WTC11 (cell line): ENCODE data around the gene ERVV-1. TPM values are rescaled to one million over a fixed set of nuclear protein-coding genes. Genes with fewer than 3 reads are reported as not detected.

Experiments
- ATAC-seq: fragments of 200-7000 bp; cut with Tn5 transposase; 2 replicates; pipeline ENCODE4 v1.10.0; 2021; ENCODE audit warnings: mild to moderate bottlenecking, moderate library complexity
- CTCF ChIA-PET: fragments of 300-600 bp; sonication (Branson Sonifier 250); formaldehyde crosslinking; loops from one replicate; lab custom pipeline; 2021; ENCODE audit warnings: antibody characterized with exemption; lab: Charles Lee
- POLR2A ChIA-PET: fragments of 350-600 bp; sonication (Branson Sonifier 250); formaldehyde crosslinking; loops from one replicate; lab custom pipeline; 2021; ENCODE audit warnings: antibody characterized with exemption; lab: Charles Lee
- DNase-seq: peaks from one replicate; pipeline ENCODE4 v3.0.0; 2021; ENCODE audit warnings: low spot score
- H3K27ac Mint-ChIP-seq: 2 replicates; pipeline ENCODE4 v1.8.0; 2021; ENCODE audit warnings: mixed read lengths
- H3K27me3 Mint-ChIP-seq: 2 replicates; pipeline ENCODE4 v1.8.0; 2021; ENCODE audit warnings: low read depth, mild to moderate bottlenecking, moderate library complexity, mixed read lengths
- H3K36me3 Mint-ChIP-seq: 2 replicates; pipeline ENCODE4 v1.8.0; 2021; ENCODE audit warnings: mixed read lengths
- H3K4me1 Mint-ChIP-seq: 2 replicates; pipeline ENCODE4 v1.8.0; 2022; ENCODE audit warnings: mixed read lengths
- H3K4me3 Mint-ChIP-seq: 2 replicates; pipeline ENCODE4 v1.8.0; 2021; ENCODE audit warnings: mild to moderate bottlenecking, moderate library complexity, mixed read lengths
- H3K9me3 Mint-ChIP-seq: 2 replicates; pipeline ENCODE4 v1.8.0; 2021; ENCODE audit warnings: mixed read lengths
- CTCF ChIP-seq: fragments of 200-600 bp; IDR thresholded peaks from 2 replicates; pipeline ENCODE4 v1.8.0; 2022; ENCODE audit warnings: antibody characterized with exemption
- ELF4 ChIP-seq: sonication (generic); formaldehyde crosslinking; IDR thresholded peaks from 2 replicates; pipeline ENCODE4 v1.8.1; 2022; ENCODE audit warnings: low read depth, mild to moderate bottlenecking, moderate library complexity, missing genetic modification reagents
- IRF2 ChIP-seq: sonication (generic); formaldehyde crosslinking; IDR thresholded peaks from 2 replicates; pipeline ENCODE4 v1.8.0; 2022; ENCODE audit warnings: low read depth, missing genetic modification reagents, borderline replicate concordance
- JUN ChIP-seq: sonication (generic); formaldehyde crosslinking; IDR thresholded peaks from 2 replicates; pipeline ENCODE4 v1.8.0; 2023; ENCODE audit warnings: mild to moderate bottlenecking, missing genetic modification reagents
- MYBL2 ChIP-seq: sonication (generic); formaldehyde crosslinking; IDR thresholded peaks from 2 replicates; pipeline ENCODE4 v1.8.1; 2023; ENCODE audit warnings: mild to moderate bottlenecking, moderate library complexity, missing genetic modification reagents
- NFATC4 ChIP-seq: fragments of 250-450 bp; sonication (Bioruptor Pico); IDR thresholded peaks from 2 replicates; pipeline ENCODE4 v1.9.0; 2021; ENCODE audit warnings: mild to moderate bottlenecking
- NR3C1 ChIP-seq: sonication (generic); formaldehyde crosslinking; conservative IDR thresholded peaks from 2 replicates; pipeline ENCODE4 v1.8.1; 2023; ENCODE audit warnings: low read depth, mild to moderate bottlenecking, missing genetic modification reagents
- PREB ChIP-seq: sonication (generic); formaldehyde crosslinking; IDR thresholded peaks from 2 replicates; pipeline ENCODE4 v1.8.1; 2022; ENCODE audit warnings: mild to moderate bottlenecking, missing genetic modification reagents, moderate library complexity, borderline replicate concordance
- RELA ChIP-seq: sonication (generic); formaldehyde crosslinking; IDR thresholded peaks from 2 replicates; pipeline ENCODE4 v1.8.1; 2022; ENCODE audit warnings: missing genetic modification reagents, mild to moderate bottlenecking, borderline replicate concordance
- SP1 ChIP-seq: sonication (generic); formaldehyde crosslinking; conservative IDR thresholded peaks from 2 replicates; pipeline ENCODE4 v1.8.1; 2022; ENCODE audit warnings: missing genetic modification reagents
- TCF7 ChIP-seq: sonication (generic); formaldehyde crosslinking; IDR thresholded peaks from 2 replicates; pipeline ENCODE4 v1.8.0; 2022; ENCODE audit warnings: mild to moderate bottlenecking, low read depth, missing genetic modification reagents, moderate library complexity
- TP53 ChIP-seq: sonication (generic); formaldehyde crosslinking; IDR thresholded peaks from 2 replicates; pipeline ENCODE4 v1.8.1; 2023; ENCODE audit warnings: mild to moderate bottlenecking, missing genetic modification reagents
- ZNF219 ChIP-seq: sonication (generic); formaldehyde crosslinking; IDR thresholded peaks from 2 replicates; pipeline ENCODE4 v1.8.0; 2023; ENCODE audit warnings: missing genetic modification reagents, mild to moderate bottlenecking, borderline replicate concordance
- ZNF263 ChIP-seq: sonication (generic); formaldehyde crosslinking; IDR thresholded peaks from 2 replicates; pipeline ENCODE4 v1.8.1; 2022; ENCODE audit warnings: low read depth, mild to moderate bottlenecking, moderate library complexity, missing genetic modification reagents
- ZNF425 ChIP-seq: fragments of 250-450 bp; sonication (Bioruptor Pico); conservative IDR thresholded peaks from 2 replicates; pipeline ENCODE4 v1.9.0; 2021; ENCODE audit warnings: mild to moderate bottlenecking
- total RNA-seq: library from RNA; stranded (reverse); gene quantifications from 3 replicates; pipeline ENCODE4 v1.2.3, GENCODE V29; 2021
- TF ChIP-seq, protein P1 (sequence below): fragments of 250-450 bp; sonication (Bioruptor Pico); IDR thresholded peaks from 2 replicates; pipeline ENCODE4 v1.9.0; 2021; ENCODE audit warnings: mild to moderate bottlenecking
- TF ChIP-seq, protein P2 (sequence below): sonication (generic); formaldehyde crosslinking; IDR thresholded peaks from 2 replicates; pipeline ENCODE4 v1.8.1; 2023; ENCODE audit warnings: mild to moderate bottlenecking, moderate library complexity, missing genetic modification reagents
- TF ChIP-seq, protein P3 (sequence below): sonication (generic); formaldehyde crosslinking; IDR thresholded peaks from 2 replicates; pipeline ENCODE4 v1.8.1; 2023; ENCODE audit warnings: mild to moderate bottlenecking, missing genetic modification reagents
- TF ChIP-seq, protein P4 (sequence below): sonication (generic); formaldehyde crosslinking; IDR thresholded peaks from 2 replicates; pipeline ENCODE4 v1.8.0; 2022; ENCODE audit warnings: mild to moderate bottlenecking, missing genetic modification reagents

ERVV-1 gene
- total RNA-seq, 1 experiment from 2014 or later, result not detected

GRCh38 chr19:53010494-53010893, 3.2 kb upstream of the ERVV-1 start:
- no peak overlapping the region for H3K4me3 Mint-ChIP-seq
- ATAC-seq (peak; percentile 99), DNase-seq (peak; percentile 81)
- H3K27ac Mint-ChIP-seq, result no peak overlapping the region
- peaks cover 7% of the 10 kb centered on the region for H3K4me1 Mint-ChIP-seq
- ChIA-PET POLR2A (interaction anchor here (1.0 to 1.2 kb wide), 2 partner anchors 13 to 48 kb away, joined by 3 to 4 read pairs; partner anchors contain the start of gene ZNF816), CTCF (interaction anchor here (0.7 to 2.2 kb wide), 10 partner anchors 9 to 113 kb away, joined by 3 to 28 read pairs (median 4); partner anchors contain the start of gene ZNF320)
- TF ChIP-seq, protein P1, sequence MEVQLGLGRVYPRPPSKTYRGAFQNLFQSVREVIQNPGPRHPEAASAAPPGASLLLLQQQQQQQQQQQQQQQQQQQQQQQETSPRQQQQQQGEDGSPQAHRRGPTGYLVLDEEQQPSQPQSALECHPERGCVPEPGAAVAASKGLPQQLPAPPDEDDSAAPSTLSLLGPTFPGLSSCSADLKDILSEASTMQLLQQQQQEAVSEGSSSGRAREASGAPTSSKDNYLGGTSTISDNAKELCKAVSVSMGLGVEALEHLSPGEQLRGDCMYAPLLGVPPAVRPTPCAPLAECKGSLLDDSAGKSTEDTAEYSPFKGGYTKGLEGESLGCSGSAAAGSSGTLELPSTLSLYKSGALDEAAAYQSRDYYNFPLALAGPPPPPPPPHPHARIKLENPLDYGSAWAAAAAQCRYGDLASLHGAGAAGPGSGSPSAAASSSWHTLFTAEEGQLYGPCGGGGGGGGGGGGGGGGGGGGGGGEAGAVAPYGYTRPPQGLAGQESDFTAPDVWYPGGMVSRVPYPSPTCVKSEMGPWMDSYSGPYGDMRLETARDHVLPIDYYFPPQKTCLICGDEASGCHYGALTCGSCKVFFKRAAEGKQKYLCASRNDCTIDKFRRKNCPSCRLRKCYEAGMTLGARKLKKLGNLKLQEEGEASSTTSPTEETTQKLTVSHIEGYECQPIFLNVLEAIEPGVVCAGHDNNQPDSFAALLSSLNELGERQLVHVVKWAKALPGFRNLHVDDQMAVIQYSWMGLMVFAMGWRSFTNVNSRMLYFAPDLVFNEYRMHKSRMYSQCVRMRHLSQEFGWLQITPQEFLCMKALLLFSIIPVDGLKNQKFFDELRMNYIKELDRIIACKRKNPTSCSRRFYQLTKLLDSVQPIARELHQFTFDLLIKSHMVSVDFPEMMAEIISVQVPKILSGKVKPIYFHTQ (CRISPR knock-in tag), result no peak
- TF ChIP-seq, protein P2, sequence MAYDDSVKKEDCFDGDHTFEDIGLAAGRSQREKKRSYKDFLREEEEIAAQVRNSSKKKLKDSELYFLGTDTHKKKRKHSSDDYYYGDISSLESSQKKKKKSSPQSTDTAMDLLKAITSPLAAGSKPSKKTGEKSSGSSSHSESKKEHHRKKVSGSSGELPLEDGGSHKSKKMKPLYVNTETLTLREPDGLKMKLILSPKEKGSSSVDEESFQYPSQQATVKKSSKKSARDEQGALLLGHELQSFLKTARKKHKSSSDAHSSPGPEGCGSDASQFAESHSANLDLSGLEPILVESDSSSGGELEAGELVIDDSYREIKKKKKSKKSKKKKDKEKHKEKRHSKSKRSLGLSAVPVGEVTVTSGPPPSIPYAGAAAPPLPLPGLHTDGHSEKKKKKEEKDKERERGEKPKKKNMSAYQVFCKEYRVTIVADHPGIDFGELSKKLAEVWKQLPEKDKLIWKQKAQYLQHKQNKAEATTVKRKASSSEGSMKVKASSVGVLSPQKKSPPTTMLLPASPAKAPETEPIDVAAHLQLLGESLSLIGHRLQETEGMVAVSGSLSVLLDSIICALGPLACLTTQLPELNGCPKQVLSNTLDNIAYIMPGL (CRISPR knock-in tag), result 0 out of 2 replicates have a peak, but pooled peaks have one; percentile 20
- no peaks in the 10 kb centered on the region for H3K9me3 Mint-ChIP-seq
- no peaks in the 10 kb centered on the region for H3K36me3 Mint-ChIP-seq
- peaks cover 10% of the 10 kb centered on the region for H3K27me3 Mint-ChIP-seq

DNA sequence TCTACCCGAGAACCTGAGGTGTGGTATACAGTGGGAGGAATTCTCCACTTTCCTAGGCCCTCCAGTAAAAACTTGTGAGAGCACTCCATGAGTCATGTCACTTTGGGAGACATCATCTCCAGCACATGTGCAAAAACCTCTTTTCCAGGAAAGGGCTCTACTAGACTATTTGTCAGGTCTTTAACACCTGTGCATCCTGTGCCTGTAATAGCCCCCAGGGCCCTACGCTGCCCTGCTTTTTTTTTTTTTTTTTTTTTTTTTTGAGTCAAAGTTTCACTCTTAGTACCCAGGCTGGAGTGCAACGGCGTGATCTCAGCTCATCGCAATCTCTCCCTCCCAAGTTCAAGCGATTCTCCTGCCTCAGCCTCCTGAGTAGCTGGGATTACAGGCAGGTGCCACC, 1.7 kb upstream of the ERVV-1 start:
- Mint-ChIP-seq H3K36me3 (no peaks in the 10 kb centered on the region), H3K4me3 (no peak overlapping the region), H3K27ac (no peak overlapping the region), H3K9me3 (no peaks in the 10 kb centered on the region), H3K4me1 (peaks cover 10% of the 10 kb centered on the region), H3K27me3 (peaks cover 10% of the 10 kb centered on the region)
- ChIA-PET CTCF (no interaction called here), POLR2A (interaction anchor here (0.7 kb wide), 1 partner anchor 933 kb away, joined by 3 read pairs; no protein-coding TSS in a partner anchor)
- ATAC-seq (no peak), DNase-seq (no peak)
- TF ChIP-seq, protein P3, sequence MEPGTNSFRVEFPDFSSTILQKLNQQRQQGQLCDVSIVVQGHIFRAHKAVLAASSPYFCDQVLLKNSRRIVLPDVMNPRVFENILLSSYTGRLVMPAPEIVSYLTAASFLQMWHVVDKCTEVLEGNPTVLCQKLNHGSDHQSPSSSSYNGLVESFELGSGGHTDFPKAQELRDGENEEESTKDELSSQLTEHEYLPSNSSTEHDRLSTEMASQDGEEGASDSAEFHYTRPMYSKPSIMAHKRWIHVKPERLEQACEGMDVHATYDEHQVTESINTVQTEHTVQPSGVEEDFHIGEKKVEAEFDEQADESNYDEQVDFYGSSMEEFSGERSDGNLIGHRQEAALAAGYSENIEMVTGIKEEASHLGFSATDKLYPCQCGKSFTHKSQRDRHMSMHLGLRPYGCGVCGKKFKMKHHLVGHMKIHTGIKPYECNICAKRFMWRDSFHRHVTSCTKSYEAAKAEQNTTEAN (CRISPR knock-in tag), result no peak
- TF ChIP-seq MYBL2 (CRISPR knock-in tag) (no peak), IRF2 (CRISPR knock-in tag) (no peak), NR3C1 (no peak), SP1 (CRISPR knock-in tag) (no peak), PREB (CRISPR knock-in tag) (no peak), TCF7 (CRISPR knock-in tag) (no peak), ZNF263 (CRISPR knock-in tag) (no peak), ELF4 (no peak), JUN (CRISPR knock-in tag) (no peak), ZNF219 (CRISPR knock-in tag) (no peak), NFATC4 (no peak), TP53 (CRISPR knock-in tag) (no peak), RELA (CRISPR knock-in tag) (no peak), CTCF (no peak), ZNF425 (CRISPR knock-in tag) (no peak)
- TF ChIP-seq, protein P4, sequence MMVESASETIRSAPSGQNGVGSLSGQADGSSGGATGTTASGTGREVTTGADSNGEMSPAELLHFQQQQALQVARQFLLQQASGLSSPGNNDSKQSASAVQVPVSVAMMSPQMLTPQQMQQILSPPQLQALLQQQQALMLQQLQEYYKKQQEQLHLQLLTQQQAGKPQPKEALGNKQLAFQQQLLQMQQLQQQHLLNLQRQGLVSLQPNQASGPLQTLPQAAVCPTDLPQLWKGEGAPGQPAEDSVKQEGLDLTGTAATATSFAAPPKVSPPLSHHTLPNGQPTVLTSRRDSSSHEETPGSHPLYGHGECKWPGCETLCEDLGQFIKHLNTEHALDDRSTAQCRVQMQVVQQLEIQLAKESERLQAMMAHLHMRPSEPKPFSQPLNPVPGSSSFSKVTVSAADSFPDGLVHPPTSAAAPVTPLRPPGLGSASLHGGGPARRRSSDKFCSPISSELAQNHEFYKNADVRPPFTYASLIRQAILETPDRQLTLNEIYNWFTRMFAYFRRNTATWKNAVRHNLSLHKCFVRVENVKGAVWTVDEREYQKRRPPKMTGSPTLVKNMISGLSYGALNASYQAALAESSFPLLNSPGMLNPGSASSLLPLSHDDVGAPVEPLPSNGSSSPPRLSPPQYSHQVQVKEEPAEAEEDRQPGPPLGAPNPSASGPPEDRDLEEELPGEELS (CRISPR knock-in tag), result no peak
